HG03342 (cell line): ENCODE results near the gene AXIN1.
"Not testable (repeated sequence)": the region's sequence is repeated elsewhere in the genome, so short reads cannot be mapped to it uniquely, and the experiment has no call there.

Experiments used
- ATAC-seq: cut with Tn5 transposase; IDR thresholded peaks from one replicate; pipeline ENCODE4 v1.9.1; 2021; ENCODE audit warnings: mild to moderate bottlenecking, moderate library complexity; ENCODE audit not compliant: unreplicated experiment

The AXIN1 gene, protein sequence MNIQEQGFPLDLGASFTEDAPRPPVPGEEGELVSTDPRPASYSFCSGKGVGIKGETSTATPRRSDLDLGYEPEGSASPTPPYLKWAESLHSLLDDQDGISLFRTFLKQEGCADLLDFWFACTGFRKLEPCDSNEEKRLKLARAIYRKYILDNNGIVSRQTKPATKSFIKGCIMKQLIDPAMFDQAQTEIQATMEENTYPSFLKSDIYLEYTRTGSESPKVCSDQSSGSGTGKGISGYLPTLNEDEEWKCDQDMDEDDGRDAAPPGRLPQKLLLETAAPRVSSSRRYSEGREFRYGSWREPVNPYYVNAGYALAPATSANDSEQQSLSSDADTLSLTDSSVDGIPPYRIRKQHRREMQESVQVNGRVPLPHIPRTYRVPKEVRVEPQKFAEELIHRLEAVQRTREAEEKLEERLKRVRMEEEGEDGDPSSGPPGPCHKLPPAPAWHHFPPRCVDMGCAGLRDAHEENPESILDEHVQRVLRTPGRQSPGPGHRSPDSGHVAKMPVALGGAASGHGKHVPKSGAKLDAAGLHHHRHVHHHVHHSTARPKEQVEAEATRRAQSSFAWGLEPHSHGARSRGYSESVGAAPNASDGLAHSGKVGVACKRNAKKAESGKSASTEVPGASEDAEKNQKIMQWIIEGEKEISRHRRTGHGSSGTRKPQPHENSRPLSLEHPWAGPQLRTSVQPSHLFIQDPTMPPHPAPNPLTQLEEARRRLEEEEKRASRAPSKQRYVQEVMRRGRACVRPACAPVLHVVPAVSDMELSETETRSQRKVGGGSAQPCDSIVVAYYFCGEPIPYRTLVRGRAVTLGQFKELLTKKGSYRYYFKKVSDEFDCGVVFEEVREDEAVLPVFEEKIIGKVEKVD

DNA sequence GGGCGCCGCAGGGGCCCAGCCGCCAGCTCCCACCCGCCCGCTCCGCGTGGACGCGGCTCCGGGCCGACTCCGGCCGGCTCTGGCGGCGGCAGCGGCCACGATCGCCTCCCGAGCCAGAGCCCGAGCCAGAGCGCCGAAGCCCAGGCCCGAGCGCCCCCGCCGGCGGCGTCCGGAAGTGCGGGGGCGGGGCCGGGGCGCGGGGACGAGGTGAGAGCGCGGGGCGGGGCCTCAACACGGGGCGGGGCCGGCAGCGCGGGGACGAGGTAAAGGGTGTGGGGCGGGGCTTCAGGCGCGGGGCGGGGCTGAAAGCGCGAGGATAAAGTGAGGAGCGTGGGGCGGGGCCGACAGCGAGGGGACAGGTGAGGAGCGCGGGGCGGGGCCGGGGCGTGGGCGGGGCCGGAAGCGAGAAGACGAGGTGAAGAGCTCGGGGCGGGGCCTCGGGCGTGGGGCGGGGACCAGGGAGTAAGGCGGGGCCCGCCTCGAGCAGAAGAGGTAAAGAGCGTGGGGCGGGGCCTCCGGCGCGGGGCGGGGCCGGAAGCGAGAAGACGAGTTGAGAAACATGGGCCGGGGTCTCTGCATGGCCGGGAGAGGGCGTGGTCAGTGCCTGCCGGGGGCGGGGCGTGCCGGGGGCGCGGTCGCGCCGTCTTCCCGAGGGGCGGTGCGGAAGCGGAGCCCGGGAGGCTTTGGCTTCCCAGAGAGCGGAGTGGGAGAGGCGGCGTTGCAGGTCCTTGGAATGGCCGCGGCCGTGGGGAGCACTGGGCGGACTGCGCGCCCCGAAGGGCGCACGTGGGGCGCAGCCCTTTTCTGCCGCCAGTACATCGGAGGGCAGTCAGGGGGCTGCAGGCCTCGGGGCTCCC is at the start of gene AXIN1:
Gene AXIN1, minus strand, starts transcription at position 177 of the 857 bp plus-strand sequence. CDS start 5,698 bp downstream, outside the sequence.
- peak; percentile 54 for ATAC-seq

DNA sequence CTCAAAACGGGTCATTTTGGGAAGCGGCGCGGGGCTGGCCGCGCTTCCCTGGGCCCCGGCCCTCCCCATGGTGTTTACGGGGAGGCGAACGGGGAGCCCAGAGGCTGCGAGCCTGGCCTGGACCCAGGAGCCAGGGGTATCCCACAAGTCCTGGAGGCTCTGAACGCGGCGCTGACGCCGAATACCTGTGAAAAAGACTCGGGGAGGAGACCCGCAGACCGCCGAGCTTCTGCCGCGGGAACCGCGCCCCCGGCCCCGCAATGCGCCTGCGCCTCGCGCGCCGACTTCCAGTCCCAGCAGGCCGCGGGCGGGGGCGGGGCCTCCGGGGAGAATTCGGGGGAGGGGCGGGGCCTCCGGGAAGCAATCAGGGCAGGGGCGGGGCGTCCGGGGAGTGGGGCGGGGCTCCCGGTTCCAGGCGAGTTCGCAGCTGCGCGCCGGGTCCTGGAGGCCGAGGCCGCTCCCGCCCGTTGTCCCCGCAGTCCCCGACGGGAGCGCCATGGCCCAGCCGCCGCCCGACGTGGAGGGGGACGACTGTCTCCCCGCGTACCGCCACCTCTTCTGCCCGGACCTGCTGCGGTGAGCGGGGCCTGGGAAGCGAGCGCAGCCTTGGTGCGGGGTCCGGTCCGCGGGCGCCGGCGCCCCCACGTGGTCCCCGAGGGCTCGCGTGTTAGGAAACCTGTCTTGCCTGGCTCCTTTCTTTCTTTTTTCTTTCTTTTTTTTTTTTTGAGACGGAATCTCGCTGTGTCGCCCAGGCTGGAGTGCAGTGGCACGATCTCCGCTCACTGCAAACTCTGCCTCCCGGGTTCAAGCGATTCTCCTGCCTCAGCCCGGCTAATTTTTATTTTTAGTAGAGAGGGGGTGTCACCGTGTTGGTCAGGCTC is 49.2 kb upstream of the AXIN1 start, which contains the start of gene DECR2:
Gene DECR2, plus strand, starts transcription at position 418 of the 881 bp plus-strand sequence. Its CDS starts 79 bp downstream, at position 497.
- peak; percentile 45 for ATAC-seq

DNA sequence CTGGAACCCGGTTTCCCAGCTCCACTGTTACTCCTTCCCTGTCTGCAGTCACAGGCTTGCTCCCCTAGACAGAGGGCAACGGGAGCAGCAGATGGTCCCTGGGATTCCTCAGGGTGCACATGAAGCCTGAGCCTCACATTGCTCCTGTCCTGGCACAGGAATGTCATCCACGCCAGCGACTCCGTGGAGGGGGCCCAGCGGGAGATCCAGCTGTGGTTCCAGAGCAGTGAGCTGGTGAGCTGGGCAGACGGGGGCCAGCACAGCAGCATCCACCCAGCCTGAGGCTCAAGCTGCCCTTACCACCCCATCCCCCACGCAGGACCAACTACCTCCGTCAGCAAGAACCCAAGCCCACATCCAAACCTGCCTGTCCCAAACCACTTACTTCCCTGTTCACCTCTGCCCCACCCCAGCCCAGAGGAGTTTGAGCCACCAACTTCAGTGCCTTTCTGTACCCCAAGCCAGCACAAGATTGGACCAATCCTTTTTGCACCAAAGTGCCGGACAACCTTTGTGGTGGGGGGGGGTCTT is 47.6 kb upstream of the AXIN1 start:
- ATAC-seq: no peak

DNA sequence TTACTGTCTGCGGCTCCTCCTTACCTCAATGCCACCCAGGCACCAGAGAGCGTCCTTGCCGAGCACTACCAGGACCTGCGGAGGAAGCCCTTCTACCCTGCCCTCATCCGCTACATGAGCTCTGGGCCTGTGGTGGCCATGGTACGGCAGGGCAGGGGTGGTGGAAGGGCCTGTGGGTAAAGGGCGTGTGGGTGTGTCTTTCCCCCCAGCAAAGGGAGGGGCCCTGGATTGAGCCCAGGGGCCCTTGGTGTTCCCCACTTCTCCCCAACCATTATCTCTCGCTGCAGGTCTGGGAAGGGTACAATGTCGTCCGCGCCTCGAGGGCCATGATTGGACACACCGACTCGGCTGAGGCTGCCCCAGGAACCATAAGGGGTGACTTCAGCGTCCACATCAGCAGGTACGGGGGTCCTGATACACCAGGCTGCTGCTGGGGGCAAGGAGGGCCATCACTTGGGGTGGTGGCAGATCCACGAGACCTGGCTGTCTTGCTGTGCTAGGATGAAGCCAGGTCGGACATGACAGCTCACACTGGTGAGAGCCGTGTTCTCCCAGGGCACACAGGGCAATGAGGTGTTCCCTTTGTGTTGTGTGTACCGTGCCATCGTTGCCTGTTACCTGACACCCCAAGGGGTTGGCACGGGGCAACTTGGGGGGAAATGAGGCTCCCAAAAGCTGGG is 47.0 kb upstream of the AXIN1 start:
- no peak for ATAC-seq

DNA sequence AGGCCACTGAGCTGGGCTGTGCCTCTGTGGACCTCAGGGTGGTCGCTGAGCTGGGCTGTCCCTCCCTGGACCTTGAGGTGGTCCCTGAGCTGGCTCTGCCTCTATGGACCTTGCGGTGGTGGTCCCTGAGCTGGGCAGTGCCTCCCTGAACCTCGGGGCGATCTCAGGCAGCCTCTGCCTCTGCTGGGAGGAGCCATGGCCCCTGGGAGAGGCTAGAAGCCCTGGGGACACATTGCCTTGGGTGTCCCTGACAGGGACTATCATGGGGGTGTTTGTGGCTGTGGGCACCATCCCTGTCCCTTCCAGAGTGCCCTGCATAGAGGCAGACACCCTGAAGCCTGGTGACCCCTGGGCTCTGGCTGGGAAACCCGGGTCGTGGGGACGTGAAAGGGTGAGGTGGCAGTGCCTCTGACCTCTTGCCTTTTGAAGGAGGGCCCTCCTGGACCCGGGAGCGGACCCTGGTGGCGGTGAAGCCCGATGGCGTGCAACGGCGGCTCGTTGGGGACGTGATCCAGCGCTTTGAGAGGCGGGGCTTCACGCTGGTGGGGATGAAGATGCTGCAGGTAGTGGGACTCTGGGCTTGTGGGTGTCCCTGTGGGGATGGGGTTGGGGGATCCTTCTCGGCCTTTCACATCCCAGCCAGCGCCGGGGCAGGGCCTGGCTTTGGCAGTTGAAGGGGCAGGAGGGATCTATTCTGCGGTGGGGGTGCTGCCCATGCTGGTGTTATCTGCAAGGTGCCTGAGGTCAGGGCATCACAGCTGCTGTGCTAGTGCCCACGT is 46.2 kb upstream of the AXIN1 start:
- no peak for ATAC-seq

DNA sequence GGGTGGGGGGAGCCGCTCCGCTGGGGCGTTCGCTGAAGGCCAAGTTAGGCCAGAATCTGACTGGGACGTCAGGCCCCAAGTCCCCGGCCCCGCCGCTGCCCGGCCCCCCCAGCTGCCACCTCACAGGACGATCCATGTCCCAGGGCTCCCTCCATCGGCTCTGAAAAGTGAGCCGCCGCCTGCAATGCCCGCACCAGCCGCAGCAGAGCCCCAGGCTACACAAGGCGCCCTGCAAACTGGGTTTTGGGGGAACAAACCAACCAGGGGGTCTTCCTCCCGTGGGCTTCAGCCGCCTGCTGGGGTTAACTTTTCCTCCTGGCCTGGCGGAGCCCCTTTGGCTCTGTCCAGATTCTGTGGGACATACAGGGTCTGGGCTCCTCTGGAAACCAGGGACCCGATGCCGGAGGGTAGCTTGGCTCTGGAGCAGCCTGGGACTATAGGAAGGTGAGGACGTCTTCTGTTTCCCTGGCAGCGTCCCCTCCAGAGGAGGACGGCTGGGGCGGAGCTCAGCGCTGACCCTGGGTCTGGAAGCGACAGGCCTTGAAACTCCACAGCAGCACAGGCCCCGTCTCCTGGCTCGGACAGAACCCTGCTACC is 45.3 kb upstream of the AXIN1 start:
- ATAC-seq: no peak

DNA sequence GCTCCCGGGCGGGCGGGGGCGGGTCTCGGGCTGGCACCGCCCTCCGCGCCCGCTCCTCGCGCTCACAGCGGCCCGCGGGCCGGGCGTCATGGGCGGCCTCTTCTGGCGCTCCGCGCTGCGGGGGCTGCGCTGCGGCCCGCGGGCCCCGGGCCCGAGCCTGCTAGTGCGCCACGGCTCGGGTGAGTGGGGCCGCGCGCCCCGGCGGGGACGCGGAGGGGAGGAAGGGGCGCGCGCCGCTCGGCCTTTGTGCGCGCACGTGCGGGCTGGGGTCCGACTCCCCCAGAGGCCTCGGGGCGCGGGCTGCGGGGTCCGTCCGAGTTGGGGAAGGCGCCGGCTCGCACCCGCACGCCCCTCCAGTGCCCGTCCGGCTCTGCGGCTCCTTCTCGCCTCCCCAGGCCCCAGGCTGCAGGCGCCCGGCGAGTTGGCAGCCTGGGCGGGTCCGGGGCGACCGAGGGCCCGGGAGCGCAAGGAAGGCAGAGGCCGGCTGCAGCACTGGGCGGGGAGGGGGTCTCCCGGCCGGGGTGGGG is 44.7 kb upstream of the AXIN1 start, which contains the start of gene NME4:
Gene NME4, plus strand, starts transcription at position 65 of the 527 bp plus-strand sequence. Its CDS starts 24 bp downstream, at position 89.
- no peak for ATAC-seq

DNA sequence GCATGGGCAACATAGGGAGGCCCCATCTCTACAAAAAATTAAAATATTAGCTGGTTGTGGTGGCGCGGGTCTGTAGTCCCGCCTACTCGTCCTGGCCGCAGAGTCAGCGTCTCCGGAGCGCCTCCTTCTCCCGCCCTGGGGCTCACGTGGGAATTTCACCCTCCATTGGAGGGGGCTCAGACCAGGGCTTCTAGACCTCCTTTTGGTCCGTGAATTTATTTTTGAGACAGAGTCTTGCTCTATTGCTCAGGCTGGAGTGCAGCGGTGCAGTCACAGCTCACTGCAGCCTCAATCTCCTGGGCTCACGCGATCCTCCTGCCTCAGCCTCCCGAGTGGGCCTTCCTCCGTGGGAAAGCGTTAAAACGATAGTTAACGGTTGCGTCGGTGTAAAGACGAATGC is 44.1 kb upstream of the AXIN1 start:
- no peak for ATAC-seq

DNA sequence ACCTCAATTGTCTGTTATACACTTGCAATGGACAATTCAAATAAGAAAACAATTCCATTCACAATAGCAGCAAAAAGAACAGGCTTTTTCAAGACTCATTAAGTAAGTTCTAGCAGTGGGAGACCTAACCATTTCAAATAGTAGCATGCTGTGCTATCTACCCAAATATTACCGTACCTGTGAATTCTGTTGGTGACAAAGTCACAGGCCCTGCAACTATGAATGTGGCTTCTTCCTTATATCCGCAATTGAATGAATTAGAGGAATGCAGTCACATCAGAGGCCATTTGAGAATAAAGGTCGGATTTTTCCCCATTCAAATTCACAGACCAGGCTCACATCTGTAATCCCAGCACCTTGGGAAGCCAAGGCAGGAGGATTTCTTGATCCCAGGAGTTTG is 43.7 kb upstream of the AXIN1 start:
- no peak for ATAC-seq

DNA sequence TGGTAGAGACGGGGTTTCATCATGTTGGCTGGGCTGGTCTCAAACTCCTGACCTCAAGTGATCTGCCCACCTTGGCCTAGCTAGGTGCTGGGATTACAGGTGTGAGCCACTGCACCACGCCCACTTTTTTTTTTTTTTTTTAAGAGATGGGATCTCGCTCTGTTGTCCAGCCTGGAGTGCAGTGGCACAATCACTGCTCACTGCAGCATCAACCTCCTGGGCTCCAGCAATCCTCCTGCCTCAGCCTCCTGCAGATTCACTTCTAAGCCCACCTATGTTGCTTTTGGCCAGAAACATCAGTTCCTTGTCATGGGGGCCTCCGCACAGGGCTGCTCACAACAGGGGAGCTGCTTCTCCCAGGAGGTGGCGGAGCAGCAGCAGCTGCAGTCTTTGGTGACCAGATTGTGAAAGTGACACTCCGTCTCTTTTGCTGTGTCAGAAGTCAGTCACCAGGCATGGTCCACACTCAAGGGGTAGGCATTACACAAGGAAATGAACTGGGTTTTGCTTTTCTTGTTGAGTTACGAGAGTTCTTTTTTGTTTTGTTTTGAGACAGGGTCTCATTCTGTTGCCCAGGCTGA is 40.0 kb upstream of the AXIN1 start:
- no peak for ATAC-seq

DNA sequence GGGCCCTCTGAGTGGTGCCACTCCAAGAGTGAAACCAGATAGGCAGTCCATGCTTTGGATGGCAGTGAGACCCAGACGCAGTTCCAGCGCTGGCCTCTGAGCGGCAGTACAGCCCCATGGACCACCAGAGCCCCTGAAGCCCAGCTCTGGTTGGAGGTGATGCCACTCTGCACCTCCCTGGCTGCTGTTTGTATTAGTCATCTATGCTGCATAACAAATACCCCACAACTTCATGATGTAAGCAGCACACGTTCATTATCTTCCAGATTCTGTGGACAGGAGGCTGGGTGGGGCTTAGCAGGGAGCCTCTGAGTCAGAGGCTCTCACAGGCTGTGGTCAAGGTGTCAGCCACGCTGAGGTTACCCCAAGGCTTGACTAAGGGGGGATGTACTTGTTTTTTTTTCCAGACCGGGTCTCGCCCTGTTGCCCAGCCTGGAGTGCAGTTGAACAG is 39.4 kb upstream of the AXIN1 start:
- ATAC-seq: no peak

DNA sequence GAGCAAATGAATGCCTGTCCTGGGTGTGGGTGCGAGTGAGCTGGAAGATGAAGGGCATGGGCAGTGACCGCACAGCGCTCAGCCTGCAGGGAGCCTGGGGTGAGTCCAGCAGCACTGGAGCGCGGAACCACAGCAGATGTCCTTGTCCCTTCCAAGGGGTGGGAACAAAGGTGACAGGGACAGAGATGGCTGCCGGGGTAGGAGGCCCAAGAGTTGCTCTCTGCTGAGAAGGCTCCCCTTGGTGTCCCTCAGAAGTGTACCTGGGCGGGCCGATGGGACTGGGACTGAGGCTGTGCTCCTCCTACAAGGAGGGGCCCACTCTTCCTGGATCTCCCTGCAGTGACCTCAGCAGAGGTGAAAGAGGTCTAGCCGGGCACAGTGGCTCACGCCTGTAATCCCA is 36.8 kb upstream of the AXIN1 start:
- no peak for ATAC-seq

DNA sequence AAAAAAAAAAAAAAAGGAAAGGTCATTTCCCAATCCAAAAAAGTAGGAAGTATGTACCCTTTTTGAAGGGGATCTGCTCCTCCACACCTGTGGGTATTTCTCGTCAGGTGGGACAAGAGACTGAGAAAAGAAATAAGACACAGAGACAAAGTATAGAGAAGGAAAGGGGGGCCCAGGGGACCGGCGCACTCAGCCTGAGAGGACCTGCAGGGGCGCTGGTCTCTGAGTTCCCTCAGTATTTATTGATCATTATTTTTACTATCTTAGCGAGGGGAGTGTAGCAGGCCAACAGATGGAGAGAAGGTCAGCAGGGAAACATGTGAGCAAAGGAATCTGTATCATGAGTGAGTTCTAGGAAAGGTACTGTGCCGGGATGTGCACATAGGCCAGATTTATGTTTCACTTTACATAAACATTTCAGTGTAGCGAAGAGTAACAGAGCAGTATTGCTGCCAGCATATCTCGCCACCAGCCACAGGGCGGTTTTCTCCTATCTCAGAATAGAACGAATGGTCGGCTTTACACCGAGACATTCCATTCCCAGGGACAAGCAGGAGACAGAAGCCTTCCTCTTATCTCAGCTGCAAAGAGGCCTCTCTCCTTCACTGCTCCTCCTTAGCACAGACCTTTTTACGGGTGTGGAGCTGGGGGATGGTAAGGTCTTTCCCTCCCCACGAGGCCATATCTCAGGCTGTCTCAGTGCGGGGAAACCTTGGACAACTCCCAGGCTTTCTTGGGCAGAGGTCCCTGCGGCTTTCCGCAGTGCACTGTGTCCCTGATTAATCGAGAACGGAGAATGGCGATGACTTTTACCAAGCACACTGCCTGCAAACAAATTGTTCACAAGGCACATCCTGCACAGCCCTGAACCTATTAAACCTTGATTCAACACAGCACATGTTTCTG is 35.5 kb upstream of the AXIN1 start:
- not testable (repeated sequence) for ATAC-seq

DNA sequence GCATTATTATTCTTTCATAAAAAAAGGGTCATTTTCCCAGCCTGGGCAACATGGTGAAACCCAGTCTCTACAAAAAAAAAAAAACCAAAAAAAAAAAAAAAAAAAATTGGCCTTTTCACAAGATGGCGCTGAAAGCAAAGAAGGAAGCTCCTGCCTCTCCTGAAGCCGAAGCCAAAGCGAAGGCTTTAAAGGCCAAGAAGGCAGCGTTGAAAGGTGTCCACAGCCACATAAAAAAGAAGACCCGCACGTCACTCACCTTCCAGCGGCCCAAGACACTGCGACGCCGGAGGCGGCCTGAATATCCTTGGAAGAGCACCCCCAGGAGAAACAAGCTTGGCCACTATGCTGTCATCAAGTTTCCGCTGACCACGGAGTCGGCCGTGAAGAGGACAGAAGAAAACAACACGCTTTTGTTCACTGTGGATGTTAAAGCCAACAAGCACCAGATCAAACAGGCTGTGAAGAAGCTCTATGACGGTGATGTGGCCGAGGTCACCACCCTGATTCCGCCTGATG is 34.2 kb upstream of the AXIN1 start:
- no peak for ATAC-seq

DNA sequence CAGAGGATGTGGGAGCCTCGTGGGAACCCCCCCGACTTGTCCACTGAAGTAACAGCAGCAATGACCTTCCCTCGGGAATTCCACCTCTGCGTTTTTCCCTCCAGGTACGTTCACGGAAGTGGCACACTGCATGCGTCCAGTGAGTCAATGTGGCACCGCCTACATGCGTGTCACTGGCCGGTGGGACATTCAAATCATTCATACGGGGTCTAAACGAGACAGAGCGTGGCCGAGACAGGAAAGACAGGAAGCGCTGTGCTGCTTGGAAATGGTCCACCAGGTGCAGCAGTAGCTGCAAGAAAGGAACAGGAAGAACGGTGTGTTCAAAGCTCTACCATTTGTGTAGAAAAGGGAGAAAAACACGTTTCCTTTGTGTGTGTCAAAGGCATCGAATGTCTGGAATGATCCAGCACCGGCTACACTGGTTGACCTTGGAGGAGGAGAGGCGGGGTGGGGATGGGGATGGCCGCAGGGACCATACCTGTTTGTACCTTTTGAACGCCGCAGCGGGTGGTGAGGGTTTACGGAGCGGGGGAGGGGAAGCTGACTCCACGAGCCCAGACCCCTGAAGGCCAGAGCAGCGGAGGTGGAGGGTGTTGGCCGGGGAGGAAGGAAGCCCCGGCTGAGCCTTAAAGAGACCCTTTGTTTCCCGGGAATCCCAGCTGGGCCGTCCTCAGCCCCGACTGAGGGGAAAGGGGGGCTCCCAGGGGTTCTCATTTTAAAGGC is 31.0 kb upstream of the AXIN1 start:
- no peak for ATAC-seq
